ENCODE measurements around the gene PPP1R13L.

Gene PPP1R13L, protein sequence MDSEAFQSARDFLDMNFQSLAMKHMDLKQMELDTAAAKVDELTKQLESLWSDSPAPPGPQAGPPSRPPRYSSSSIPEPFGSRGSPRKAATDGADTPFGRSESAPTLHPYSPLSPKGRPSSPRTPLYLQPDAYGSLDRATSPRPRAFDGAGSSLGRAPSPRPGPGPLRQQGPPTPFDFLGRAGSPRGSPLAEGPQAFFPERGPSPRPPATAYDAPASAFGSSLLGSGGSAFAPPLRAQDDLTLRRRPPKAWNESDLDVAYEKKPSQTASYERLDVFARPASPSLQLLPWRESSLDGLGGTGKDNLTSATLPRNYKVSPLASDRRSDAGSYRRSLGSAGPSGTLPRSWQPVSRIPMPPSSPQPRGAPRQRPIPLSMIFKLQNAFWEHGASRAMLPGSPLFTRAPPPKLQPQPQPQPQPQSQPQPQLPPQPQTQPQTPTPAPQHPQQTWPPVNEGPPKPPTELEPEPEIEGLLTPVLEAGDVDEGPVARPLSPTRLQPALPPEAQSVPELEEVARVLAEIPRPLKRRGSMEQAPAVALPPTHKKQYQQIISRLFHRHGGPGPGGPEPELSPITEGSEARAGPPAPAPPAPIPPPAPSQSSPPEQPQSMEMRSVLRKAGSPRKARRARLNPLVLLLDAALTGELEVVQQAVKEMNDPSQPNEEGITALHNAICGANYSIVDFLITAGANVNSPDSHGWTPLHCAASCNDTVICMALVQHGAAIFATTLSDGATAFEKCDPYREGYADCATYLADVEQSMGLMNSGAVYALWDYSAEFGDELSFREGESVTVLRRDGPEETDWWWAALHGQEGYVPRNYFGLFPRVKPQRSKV

DNA sequence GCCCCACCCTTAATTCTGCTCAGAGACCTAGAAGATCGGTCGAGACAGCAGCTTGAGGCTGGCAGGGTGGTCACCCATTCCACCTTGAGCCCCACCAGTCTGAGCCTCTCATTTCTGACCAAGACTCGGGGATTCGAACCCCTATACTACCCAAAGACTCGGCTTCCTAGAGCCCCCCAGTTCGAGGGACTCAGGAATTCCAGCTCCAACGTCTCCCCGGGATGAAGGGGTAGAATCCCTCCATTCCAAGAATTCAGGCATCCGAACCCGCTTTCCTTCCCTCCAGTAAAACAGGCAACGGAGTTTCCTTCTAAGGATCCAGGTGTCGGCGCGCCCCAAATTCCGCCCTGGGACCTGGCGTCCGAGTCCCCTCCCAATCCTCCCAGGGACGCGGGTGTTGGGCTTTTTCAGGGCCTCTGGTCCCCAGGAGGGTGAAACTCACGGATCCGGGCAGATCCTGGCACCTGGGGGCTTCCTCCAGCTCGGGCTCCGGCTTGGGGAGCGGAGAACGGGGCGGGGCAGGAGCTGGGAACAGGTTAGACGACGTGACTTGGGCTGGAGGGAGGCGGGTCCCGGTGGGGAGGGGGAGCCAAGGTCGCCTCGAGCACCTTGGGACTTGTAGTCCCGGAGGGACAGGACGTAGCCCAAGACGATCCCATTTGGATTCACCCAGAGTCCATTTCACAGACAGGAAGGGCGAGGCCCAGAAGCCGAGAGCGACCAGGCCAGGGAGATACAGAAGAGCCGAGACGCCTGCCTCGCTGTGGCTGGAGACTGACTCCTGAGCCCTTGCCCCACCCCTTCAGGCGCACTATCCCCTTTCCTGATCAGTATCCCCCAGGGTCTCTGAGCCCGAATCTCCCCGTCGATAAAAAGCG, at the start of gene PPP1R13L:
PPP1R13L (minus strand) TSS at position 513 of the 878 bp plus-strand sequence. CDS start 6,751 bp downstream, outside the sequence.
- TF ChIP-seq, protein P1, sequence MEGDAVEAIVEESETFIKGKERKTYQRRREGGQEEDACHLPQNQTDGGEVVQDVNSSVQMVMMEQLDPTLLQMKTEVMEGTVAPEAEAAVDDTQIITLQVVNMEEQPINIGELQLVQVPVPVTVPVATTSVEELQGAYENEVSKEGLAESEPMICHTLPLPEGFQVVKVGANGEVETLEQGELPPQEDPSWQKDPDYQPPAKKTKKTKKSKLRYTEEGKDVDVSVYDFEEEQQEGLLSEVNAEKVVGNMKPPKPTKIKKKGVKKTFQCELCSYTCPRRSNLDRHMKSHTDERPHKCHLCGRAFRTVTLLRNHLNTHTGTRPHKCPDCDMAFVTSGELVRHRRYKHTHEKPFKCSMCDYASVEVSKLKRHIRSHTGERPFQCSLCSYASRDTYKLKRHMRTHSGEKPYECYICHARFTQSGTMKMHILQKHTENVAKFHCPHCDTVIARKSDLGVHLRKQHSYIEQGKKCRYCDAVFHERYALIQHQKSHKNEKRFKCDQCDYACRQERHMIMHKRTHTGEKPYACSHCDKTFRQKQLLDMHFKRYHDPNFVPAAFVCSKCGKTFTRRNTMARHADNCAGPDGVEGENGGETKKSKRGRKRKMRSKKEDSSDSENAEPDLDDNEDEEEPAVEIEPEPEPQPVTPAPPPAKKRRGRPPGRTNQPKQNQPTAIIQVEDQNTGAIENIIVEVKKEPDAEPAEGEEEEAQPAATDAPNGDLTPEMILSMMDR (IDR thresholded peaks at IDR 0.05; ENCODE audit: insufficient read depth, low read depth, low read length, missing control alignments) = no peak
- peak; percentile 58 for DNase-seq (ENCODE audit: low read depth)
- H3K4me3 ChIP-seq (ENCODE audit: low read depth, low read length) = peak within 1 kb of the TSS; percentile 85

DNA sequence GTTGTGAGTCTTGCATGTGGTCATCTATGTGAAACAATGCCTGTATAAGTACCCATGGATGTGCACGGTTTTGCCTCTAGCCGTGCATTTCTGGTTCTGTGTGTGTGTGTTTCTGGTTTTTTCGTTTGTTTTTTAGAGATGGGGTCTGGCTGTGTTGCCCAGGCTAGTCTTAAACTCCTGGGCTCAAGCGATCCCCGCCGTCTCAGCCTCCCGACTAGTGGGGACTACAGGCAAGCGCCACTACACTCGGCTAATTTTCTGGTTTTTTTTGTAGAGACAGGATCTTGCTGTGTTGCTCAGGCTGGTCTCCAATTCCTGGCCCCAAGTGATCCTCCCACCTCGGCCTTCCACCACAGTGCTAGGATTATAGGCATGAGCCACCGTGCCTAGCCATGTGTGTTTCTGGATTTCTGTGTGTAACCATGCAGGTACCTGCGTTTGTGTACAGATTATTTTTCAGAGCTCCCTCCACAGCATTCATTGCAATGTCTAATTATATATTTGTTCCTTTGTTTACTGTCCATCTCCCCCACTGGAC, 47.0 kb upstream of the PPP1R13L start:
- H3K4me3 ChIP-seq (ENCODE audit: low read depth, low read length) = no peak overlapping the region
- DNase-seq (ENCODE audit: low read depth) = no peak
- TF ChIP-seq, protein P1 (IDR thresholded peaks at IDR 0.05; ENCODE audit: insufficient read depth, low read depth, low read length, missing control alignments) = no peak

DNA sequence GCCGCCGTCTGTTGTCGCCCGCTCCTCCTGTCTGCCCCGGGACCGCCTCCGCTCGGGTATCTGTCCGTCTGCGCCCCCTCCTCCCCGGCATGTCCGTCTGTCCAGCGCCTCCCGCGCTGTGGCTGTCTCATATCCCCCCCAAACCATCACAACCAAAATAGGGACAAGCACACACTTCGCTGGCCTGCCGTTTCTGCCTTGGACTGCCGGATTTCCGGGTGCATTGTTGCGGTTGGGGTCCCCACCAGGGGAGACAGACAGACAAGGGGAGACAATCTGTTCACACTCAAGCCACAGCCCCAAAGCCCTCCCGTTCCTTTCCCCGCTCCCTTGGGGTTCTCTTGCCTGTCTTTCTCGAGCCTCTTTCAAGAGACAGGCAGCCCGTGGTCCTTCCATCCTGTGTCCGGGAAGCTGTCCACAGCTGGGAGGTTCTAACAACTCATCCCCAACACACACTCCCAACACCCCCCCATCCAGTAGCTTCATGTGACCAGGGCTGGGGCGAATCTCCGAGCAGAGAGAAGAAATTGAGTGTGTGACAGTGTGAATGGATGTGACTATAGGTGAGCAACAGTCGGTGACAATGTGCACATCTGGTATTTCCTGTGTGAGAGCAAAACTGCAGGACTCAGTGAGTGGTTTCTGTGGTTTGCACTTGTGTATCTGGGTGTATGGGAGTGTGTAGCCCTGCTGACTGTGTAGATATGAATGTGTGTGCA, 46.4 kb upstream of the PPP1R13L start:
- H3K4me3 ChIP-seq (ENCODE audit: low read depth, low read length) = peak overlapping the region; percentile 54
- TF ChIP-seq, protein P1 (IDR thresholded peaks at IDR 0.05; ENCODE audit: insufficient read depth, low read depth, low read length, missing control alignments) = no peak
- peak; percentile 83 for DNase-seq (ENCODE audit: low read depth)

DNA sequence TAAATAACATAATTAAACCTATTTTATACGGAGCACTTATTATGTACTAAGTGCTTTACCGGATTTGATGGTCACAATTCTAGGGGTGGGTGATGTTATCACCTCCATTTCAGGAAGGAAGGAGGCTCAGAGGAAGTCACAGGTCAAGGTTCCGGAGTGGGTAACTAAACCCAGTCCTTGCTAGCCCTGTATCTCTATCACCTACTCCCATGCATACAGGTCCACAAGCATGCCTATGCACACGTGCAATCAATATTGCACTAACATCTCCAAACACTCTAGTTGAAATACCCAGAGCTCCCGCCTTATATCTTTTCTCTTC, 45.1 kb upstream of the PPP1R13L start:
- TF ChIP-seq, protein P1 (IDR thresholded peaks at IDR 0.05; ENCODE audit: insufficient read depth, low read depth, low read length, missing control alignments) = no peak
- peak; percentile 70 for DNase-seq (ENCODE audit: low read depth)
- peak overlapping the region; percentile 56 for H3K4me3 ChIP-seq (ENCODE audit: low read depth, low read length)

DNA sequence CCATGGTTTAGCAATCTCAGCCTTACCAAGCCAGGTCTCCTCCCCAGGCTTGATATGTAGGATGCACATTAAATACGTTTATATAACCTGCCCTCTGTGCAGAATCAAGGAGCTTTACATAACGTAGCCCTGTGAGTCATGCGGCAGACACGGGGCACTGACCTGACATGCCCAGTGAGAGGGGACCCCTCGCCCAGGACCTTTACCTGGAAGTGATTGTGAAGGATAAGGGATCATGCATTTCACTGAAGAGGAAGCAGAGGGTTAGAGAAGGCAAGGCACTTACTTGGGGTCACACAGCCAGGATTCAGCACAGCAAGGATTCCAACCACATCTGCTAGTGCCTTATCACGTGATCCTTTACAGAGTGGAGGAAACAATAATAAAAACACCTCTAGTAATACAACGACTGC, 44.0 kb upstream of the PPP1R13L start:
- TF ChIP-seq, protein P1 (IDR thresholded peaks at IDR 0.05; ENCODE audit: insufficient read depth, low read depth, low read length, missing control alignments) = no peak
- no peak overlapping the region for H3K4me3 ChIP-seq (ENCODE audit: low read depth, low read length)
- DNase-seq (ENCODE audit: low read depth) = no peak

DNA sequence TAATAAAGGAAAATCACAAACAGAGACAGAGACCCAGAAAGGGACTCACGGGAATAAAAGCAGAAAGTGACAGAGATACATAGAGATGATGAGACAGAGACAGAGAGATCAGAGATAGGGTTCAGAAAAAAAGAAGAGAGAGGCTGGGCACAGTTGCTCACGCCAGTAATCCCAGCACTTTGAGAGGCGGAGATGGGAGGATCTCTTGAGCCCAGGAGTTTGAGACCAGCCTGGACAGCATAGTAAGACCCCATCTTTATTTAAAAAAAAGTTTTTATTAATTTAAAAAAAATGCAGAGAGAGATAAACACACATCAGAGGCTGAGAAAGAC, 43.5 kb upstream of the PPP1R13L start:
- no peak for DNase-seq (ENCODE audit: low read depth)
- TF ChIP-seq, protein P1 (IDR thresholded peaks at IDR 0.05; ENCODE audit: insufficient read depth, low read depth, low read length, missing control alignments) = no peak
- H3K4me3 ChIP-seq (ENCODE audit: low read depth, low read length) = no peak overlapping the region

Measured in GM12865 (cell line).